ENCODE results near the gene CCDC160. TPM values are rescaled to one million over a fixed set of nuclear protein-coding genes. Genes with fewer than 3 reads are reported as not detected.

Gene CCDC160
- 0.31 TPM for total RNA-seq

GRCh38 chrX:134236626-134237614, at the start of gene CCDC160:
TSS of gene CCDC160 (plus strand) at chrX:134237182. CDS start at chrX:134244801, 7,619 bp downstream.

Other genes with a start within 250 kb of the CCDC160 start
- gene PHF6, start 136.1 kb downstream of the CCDC160 start, total RNA-seq, result 73.6 TPM
- 21.3 TPM for gene HPRT1, start 223.0 kb downstream of the CCDC160 start, total RNA-seq